HCEC 1CT (cell line): ENCODE measurements around the gene PLA2G4A.

ENCODE experiments used
- DNase-seq: peaks from one replicate; pipeline ENCODE4 v3.0.0-alpha.2; 2017

The PLA2G4A gene

GRCh38 chr1:186828611-186829454 is at the start of gene PLA2G4A:
TSS of gene PLA2G4A (plus strand) at chr1:186828949. CDS start at chr1:186854355, 25,406 bp downstream.
- peak; percentile 67 for DNase-seq

GRCh38 chr1:186780076-186780475 is 48.7 kb upstream of the PLA2G4A start:
- DNase-seq: no peak

- no peak for DNase-seq
Measured at GRCh38 chr1:186781730-186782129, 47.0 kb upstream of the PLA2G4A start.

GRCh38 chr1:186782791-186783190 is 46.0 kb upstream of the PLA2G4A start:
- peak; percentile 9 for DNase-seq

GRCh38 chr1:186783193-186783592 is 45.6 kb upstream of the PLA2G4A start:
- DNase-seq: no peak

- DNase-seq: no peak
Measured at GRCh38 chr1:186785503-186785902, 43.2 kb upstream of the PLA2G4A start.

- no peak for DNase-seq
Measured at GRCh38 chr1:186790101-186790500, 38.6 kb upstream of the PLA2G4A start.

- peak; percentile 38 for DNase-seq
Measured at GRCh38 chr1:186792870-186793581, 35.7 kb upstream of the PLA2G4A start.

- no peak for DNase-seq
Measured at GRCh38 chr1:186793582-186793927, 35.2 kb upstream of the PLA2G4A start.

GRCh38 chr1:186798960-186799688 is 29.6 kb upstream of the PLA2G4A start:
- DNase-seq: no peak

- DNase-seq: no peak
Measured at GRCh38 chr1:186799689-186800054, 29.1 kb upstream of the PLA2G4A start.

- no peak for DNase-seq
Measured at GRCh38 chr1:186802388-186802787, 26.4 kb upstream of the PLA2G4A start.

- no peak for DNase-seq
Measured at GRCh38 chr1:186804679-186805078, 24.1 kb upstream of the PLA2G4A start.

GRCh38 chr1:186806477-186806876 is 22.3 kb upstream of the PLA2G4A start:
- peak; percentile 39 for DNase-seq

- DNase-seq: no peak
Measured at GRCh38 chr1:186807163-186807562, 21.6 kb upstream of the PLA2G4A start.

GRCh38 chr1:186811892-186812291 is 16.9 kb upstream of the PLA2G4A start:
- DNase-seq: no peak

- peak; percentile 47 for DNase-seq
Measured at GRCh38 chr1:186812570-186812969, 16.2 kb upstream of the PLA2G4A start.

GRCh38 chr1:186813420-186813819 is 15.3 kb upstream of the PLA2G4A start:
- no peak for DNase-seq

GRCh38 chr1:186819126-186819525 is 9.6 kb upstream of the PLA2G4A start:
- peak; percentile 77 for DNase-seq

GRCh38 chr1:186819563-186819962 is 9.2 kb upstream of the PLA2G4A start:
- no peak for DNase-seq

GRCh38 chr1:186829686-186830587 is 1.2 kb downstream of the PLA2G4A start:
- no peak for DNase-seq

- no peak for DNase-seq
Measured at GRCh38 chr1:186831168-186831567, 2.4 kb downstream of the PLA2G4A start.
